Measurements from ENCODE around the gene ARL6.

Gene ARL6

GRCh38 chr3:97764407-97765238 is at the start of gene ARL6:
TSS of gene ARL6 (plus strand) at chr3:97764758. CDS start at chr3:97768108, 3,350 bp downstream.
- peak; percentile 83 for DNase-seq

- peak; percentile 60 for DNase-seq
Observed at GRCh38 chr3:97719156-97719821, 45.3 kb upstream of the ARL6 start.

- DNase-seq, result no peak
Observed at GRCh38 chr3:97720417-97720816, 44.1 kb upstream of the ARL6 start.

- no peak for DNase-seq
Observed at GRCh38 chr3:97721446-97721845, 43.1 kb upstream of the ARL6 start.

- DNase-seq, result no peak
Observed at GRCh38 chr3:97736928-97737327, 27.6 kb upstream of the ARL6 start.

GRCh38 chr3:97738761-97739160 is 25.8 kb upstream of the ARL6 start:
- DNase-seq, result no peak

- DNase-seq, result no peak
Observed at GRCh38 chr3:97742036-97742435, 22.5 kb upstream of the ARL6 start.

- DNase-seq, result no peak
Observed at GRCh38 chr3:97744289-97744688, 20.3 kb upstream of the ARL6 start.

GRCh38 chr3:97763586-97764406 is 762 bp upstream of the ARL6 start:
- no peak for DNase-seq

GRCh38 chr3:97765336-97765735 is 778 bp downstream of the ARL6 start:
- DNase-seq, result no peak

GRCh38 chr3:97772926-97773325 is 8.4 kb downstream of the ARL6 start:
- DNase-seq, result no peak

- DNase-seq, result no peak
Observed at GRCh38 chr3:97778152-97778551, 13.6 kb downstream of the ARL6 start.

- DNase-seq, result peak; percentile 62
Observed at GRCh38 chr3:97793420-97794019, 29.0 kb downstream of the ARL6 start.

- DNase-seq, result no peak
Observed at GRCh38 chr3:97795951-97796350, 31.4 kb downstream of the ARL6 start.

- no peak for DNase-seq
Observed at GRCh38 chr3:97804471-97804870, 39.9 kb downstream of the ARL6 start.

- DNase-seq, result no peak
Observed at GRCh38 chr3:97810779-97811390, 46.3 kb downstream of the ARL6 start.

GRCh38 chr3:97815149-97815917 is 50.8 kb downstream of the ARL6 start:
- peak; percentile 73 for DNase-seq

- no peak for DNase-seq
Observed at GRCh38 chr3:97816811-97817210, 52.3 kb downstream of the ARL6 start.

GRCh38 chr3:97817965-97818364 is 53.4 kb downstream of the ARL6 start:
- no peak for DNase-seq

- DNase-seq, result no peak
Observed at GRCh38 chr3:97820780-97821179, 56.2 kb downstream of the ARL6 start.

GRCh38 chr3:97821287-97821773 is 56.8 kb downstream of the ARL6 start:
- DNase-seq, result peak; percentile 42

Data from activated CD4-positive, alpha-beta T cell treated with anti-CD3 and anti-CD28 coated beads, Interleukin-2, amount 50 U/mL, for 16 hours (primary cell).